ENCODE data around the gene CELF2. TPM values are rescaled to one million over a fixed set of nuclear protein-coding genes. Genes with fewer than 3 reads are reported as not detected.
A peak's percentile ranks its signal among the peaks of the same experiment; 100 is the strongest.

CELF2 gene
- total RNA-seq, 4 donors from 2014 or later: 27.0 to 44.1 (median 31.3) TPM

DNA sequence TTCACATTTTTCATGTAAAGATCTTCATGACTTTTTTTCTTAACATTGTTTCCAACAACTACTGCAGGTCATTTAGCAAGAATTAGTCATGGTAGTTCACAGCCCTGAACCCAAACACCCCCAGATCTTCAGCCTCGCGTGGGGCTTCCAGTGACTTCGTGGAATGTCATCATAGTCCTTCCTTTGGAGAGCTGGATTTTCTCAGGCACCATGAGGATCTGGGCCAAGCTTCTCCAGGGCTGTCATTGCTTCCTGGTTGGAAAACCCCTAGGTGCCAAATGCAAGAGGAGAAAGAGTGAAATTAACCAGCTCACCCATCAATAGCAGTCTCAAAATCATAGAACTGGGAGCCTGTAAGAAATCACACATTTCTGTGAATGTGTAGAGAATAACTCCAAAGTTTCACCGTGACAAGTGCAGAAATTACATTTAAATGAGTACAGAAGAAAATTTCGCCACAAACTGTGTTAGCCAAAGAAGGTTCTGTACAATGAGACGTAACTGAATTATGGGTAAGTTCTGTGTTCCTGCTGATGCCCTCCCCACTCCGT, 175.4 kb downstream of the CELF2 start:
- Histone ChIP-seq H3K36me3 (no peaks in the 10 kb centered on the region), H3K27me3 (no peaks in the 10 kb centered on the region), H3K4me3 (no peak overlapping the region), H3K27ac (no peak overlapping the region), H3K4me1 (peaks cover 10 to 61% (median 33%) of the 10 kb centered on the region in 4 donors), H3K9me3 (no peaks in the 10 kb centered on the region)
- WGBS, 2 donors (ENCODE audit: low coverage in 1 of 2): 74 to 79% methylated on average over 7 of the region's 7 CpGs
- intact Hi-C loops (cut with DNase I; ENCODE audit: low total_unique reads): no loop called here
- no peak for DNase-seq
- TF ChIP-seq POLR2A (IDR thresholded peaks at IDR 0.05) (no peak), POLR2AphosphoS5 (IDR thresholded peaks at IDR 0.05) (no peak), EP300 (IDR thresholded peaks at IDR 0.05; ENCODE audit: low read depth) (no peak)
- TF ChIP-seq, protein P1, sequence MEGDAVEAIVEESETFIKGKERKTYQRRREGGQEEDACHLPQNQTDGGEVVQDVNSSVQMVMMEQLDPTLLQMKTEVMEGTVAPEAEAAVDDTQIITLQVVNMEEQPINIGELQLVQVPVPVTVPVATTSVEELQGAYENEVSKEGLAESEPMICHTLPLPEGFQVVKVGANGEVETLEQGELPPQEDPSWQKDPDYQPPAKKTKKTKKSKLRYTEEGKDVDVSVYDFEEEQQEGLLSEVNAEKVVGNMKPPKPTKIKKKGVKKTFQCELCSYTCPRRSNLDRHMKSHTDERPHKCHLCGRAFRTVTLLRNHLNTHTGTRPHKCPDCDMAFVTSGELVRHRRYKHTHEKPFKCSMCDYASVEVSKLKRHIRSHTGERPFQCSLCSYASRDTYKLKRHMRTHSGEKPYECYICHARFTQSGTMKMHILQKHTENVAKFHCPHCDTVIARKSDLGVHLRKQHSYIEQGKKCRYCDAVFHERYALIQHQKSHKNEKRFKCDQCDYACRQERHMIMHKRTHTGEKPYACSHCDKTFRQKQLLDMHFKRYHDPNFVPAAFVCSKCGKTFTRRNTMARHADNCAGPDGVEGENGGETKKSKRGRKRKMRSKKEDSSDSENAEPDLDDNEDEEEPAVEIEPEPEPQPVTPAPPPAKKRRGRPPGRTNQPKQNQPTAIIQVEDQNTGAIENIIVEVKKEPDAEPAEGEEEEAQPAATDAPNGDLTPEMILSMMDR (IDR thresholded peaks at IDR 0.05): no peak
- in situ Hi-C loops (cut with MboI; ENCODE audit: low pct_ligation_motif_present in 1 of 4, low pct_unique_long_range_greater_than_20kb in 1 of 4, low sequenced_read_pairs in 3 of 4): no loop called here

- WGBS, 2 donors (ENCODE audit: low coverage in 1 of 2): 77 to 89% methylated on average over 6 to 8 of the region's 8 CpGs
- peaks cover 10 to 55% (median 24%) of the 10 kb centered on the region in 4 donors for H3K4me1 ChIP-seq
- DNase-seq: no peak
- H3K36me3 ChIP-seq: no peaks in the 10 kb centered on the region
- no peak for TF ChIP-seq POLR2AphosphoS5 (IDR thresholded peaks at IDR 0.05)
- no peak for TF ChIP-seq EP300 (IDR thresholded peaks at IDR 0.05; ENCODE audit: low read depth)
- TF ChIP-seq POLR2A (IDR thresholded peaks at IDR 0.05): no peak
- TF ChIP-seq, protein P1 (IDR thresholded peaks at IDR 0.05): no peak
- in situ Hi-C loops (cut with MboI; ENCODE audit: low pct_ligation_motif_present in 1 of 4, low pct_unique_long_range_greater_than_20kb in 1 of 4, low sequenced_read_pairs in 3 of 4) (no loop called here), intact Hi-C loops (cut with DNase I; ENCODE audit: low total_unique reads) (loop anchor here (5.0 kb wide), 1 partner anchor 1902 kb away; no protein-coding TSS in a partner anchor)
- H3K27me3 ChIP-seq: no peaks in the 10 kb centered on the region
- no peak overlapping the region for H3K4me3 ChIP-seq
- no peak overlapping the region for H3K27ac ChIP-seq
- no peaks in the 10 kb centered on the region for H3K9me3 ChIP-seq
These were observed 177.4 kb downstream of the CELF2 start for GRCh38 chr10:11194859-11195586.

GRCh38 chr10:11195623-11196022, 178.0 kb downstream of the CELF2 start:
- intact Hi-C loops (cut with DNase I; ENCODE audit: low total_unique reads) (loop anchor here (5.0 kb wide), 1 partner anchor 1902 kb away; no protein-coding TSS in a partner anchor), in situ Hi-C loops (cut with MboI; ENCODE audit: low pct_ligation_motif_present in 1 of 4, low pct_unique_long_range_greater_than_20kb in 1 of 4, low sequenced_read_pairs in 3 of 4) (no loop called here)
- no peaks in the 10 kb centered on the region for H3K27me3 ChIP-seq
- H3K9me3 ChIP-seq: no peaks in the 10 kb centered on the region
- DNase-seq: no peak
- no peak overlapping the region for H3K27ac ChIP-seq
- no peak overlapping the region for H3K4me3 ChIP-seq
- H3K36me3 ChIP-seq: no peaks in the 10 kb centered on the region
- WGBS, 2 donors (ENCODE audit: low coverage in 1 of 2): 87 to 90% methylated on average over 2 to 7 of the region's 7 CpGs
- H3K4me1 ChIP-seq: peaks cover 10 to 51% (median 22%) of the 10 kb centered on the region in 4 donors
- TF ChIP-seq, protein P1 (IDR thresholded peaks at IDR 0.05): no peak
- TF ChIP-seq POLR2A (IDR thresholded peaks at IDR 0.05): no peak
- no peak for TF ChIP-seq EP300 (IDR thresholded peaks at IDR 0.05; ENCODE audit: low read depth)

GRCh38 chr10:11197266-11197712, 179.6 kb downstream of the CELF2 start:
- Histone ChIP-seq H3K4me1 (peaks cover 9 to 34% (median 12%) of the 10 kb centered on the region in 4 donors), H3K27ac (peak overlapping the region in 3 of 4 donors; percentile 8 to 46 (median 13)), H3K36me3 (no peaks in the 10 kb centered on the region), H3K27me3 (no peaks in the 10 kb centered on the region), H3K9me3 (no peaks in the 10 kb centered on the region), H3K4me3 (no peak overlapping the region)
- 24 to 49% methylated on average over 2 to 7 of the region's 7 CpGs for WGBS, 2 donors (ENCODE audit: low coverage in 1 of 2)
- TF ChIP-seq EP300 (IDR thresholded peaks at IDR 0.05; ENCODE audit: low read depth) (no peak), POLR2A (IDR thresholded peaks at IDR 0.05) (no peak), POLR2AphosphoS5 (IDR thresholded peaks at IDR 0.05) (no peak)
- TF ChIP-seq, protein P1 (IDR thresholded peaks at IDR 0.05): no peak
- intact Hi-C loops (cut with DNase I; ENCODE audit: low total_unique reads): loop anchor here (5.0 kb wide), 1 partner anchor 1900 kb away; no protein-coding TSS in a partner anchor
- in situ Hi-C loops (cut with MboI; ENCODE audit: low pct_ligation_motif_present in 1 of 4, low pct_unique_long_range_greater_than_20kb in 1 of 4, low sequenced_read_pairs in 3 of 4): no loop called here
- DNase-seq: peak; percentile 53
